ENCODE measurements around the gene EIF1AD.
"Not testable (repeated sequence)": the region's sequence is repeated elsewhere in the genome, so short reads cannot be mapped to it uniquely, and the experiment has no call there.

EIF1AD gene

GRCh38 chr11:65965986-65966762, 35.8 kb downstream of the EIF1AD start:
- no peak for DNase-seq

GRCh38 chr11:65964906-65965305, 37.1 kb downstream of the EIF1AD start:
- no peak for DNase-seq

GRCh38 chr11:65962141-65962564, 39.8 kb downstream of the EIF1AD start:
- DNase-seq, result no peak

GRCh38 chr11:65961267-65962140, 40.5 kb downstream of the EIF1AD start, which contains the start of gene SART1:
SART1 (plus strand) TSS chr11:65961734; CDS start chr11:65961781, 47 bp downstream.
- DNase-seq, result peak; percentile 92 to 96

- DNase-seq, result no peak
Measured at GRCh38 chr11:65960824-65961266, 41.1 kb downstream of the EIF1AD start.

- DNase-seq, result no peak
Measured at GRCh38 chr11:65958774-65959420, 43.1 kb downstream of the EIF1AD start.

- DNase-seq, result no peak
Measured at GRCh38 chr11:65958291-65958690, 43.7 kb downstream of the EIF1AD start.

- DNase-seq, result no peak
Measured at GRCh38 chr11:65954771-65955170, 47.2 kb downstream of the EIF1AD start.

GRCh38 chr11:65953471-65953870, 48.5 kb downstream of the EIF1AD start:
- no peak for DNase-seq

GRCh38 chr11:65952052-65952521, 49.9 kb downstream of the EIF1AD start:
- no peak for DNase-seq

GRCh38 chr11:65951641-65952040, 50.3 kb downstream of the EIF1AD start:
- not testable (repeated sequence) for DNase-seq

GRCh38 chr11:65950711-65951110, 51.2 kb downstream of the EIF1AD start:
- not testable (repeated sequence) for DNase-seq

- no peak for DNase-seq
Measured at GRCh38 chr11:65947603-65948125, 54.3 kb downstream of the EIF1AD start.

GRCh38 chr11:65947133-65947532, 54.8 kb downstream of the EIF1AD start:
- DNase-seq, result no peak

- no peak for DNase-seq
Measured at GRCh38 chr11:65946655-65947054, 55.3 kb downstream of the EIF1AD start.

All from stimulated activated CD4-positive, alpha-beta T cell treated with anti-CD3 and anti-CD28 coated beads, Interleukin-4, amount 100 ng/mL, for 4 hours (primary cell).